Measurements from ENCODE around the gene ERMP1.
"Not testable (repeated sequence)": the region's sequence is repeated elsewhere in the genome, so short reads cannot be mapped to it uniquely, and the experiment has no call there.

Gene ERMP1

DNA sequence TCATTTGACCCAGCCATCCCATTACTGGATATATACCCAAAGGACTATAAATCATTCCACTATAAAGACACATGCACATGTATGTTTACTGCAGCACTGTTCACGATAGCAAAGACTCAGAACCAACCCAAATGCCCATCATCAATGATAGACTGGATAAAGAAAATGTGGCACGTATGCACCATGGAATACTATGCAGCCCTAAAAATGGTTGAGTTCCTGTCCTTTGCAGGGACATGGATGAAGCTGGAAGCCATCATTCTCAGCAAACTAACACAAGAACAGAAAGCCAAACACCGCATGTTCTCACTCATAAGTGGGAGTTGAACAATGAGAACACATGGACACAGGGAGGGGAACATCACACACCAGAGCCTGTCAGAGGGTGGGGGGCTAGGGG lies 49.5 kb downstream of the ERMP1 start:
- DNase-seq (ENCODE audit: low spot score), result not testable (repeated sequence)

DNA sequence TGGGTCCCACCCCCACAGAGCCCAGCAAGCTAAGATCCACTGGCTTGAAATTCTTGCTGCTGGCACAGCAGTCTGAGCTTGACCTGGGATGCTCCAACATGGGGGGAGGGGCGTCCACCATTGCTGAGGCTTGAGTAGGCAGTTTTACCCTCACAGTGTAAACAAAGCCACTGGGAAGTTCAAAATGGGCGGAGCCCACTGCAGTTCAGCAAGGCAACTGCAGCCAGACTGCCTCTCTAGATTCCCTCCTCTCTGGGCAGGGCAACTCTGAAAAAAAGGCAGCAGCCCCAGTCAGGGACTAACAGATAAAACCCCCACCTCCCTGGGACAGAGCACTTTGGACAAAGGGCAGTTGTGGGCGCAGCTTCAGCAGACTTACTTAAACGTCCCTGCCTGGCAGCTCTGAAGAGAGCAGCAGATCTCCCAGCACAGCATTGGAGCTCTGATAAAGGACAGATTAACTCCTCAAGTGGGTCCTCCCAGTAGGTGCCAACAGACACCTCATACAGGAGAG lies 53.2 kb downstream of the ERMP1 start:
- DNase-seq (ENCODE audit: low spot score), result not testable (repeated sequence)

DNA sequence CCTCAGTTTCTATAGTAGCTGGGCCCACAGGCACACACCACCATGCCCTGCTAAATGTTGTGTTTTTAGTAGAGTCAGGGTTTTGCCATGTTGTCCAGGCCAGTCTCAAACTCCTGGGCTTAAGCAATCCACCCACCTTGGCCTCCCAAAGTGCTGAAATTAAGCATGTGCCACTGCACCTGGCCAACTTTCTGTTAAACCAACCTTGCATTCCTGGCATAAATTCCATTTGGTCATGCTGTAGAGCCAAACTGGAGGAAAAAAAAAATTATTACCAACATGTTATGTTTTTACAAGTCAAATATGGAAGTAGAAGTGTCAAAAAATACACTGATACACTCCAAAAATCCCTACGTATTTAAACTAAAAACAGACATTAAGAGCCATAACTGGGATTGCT lies 54.1 kb downstream of the ERMP1 start:
- no peak for DNase-seq (ENCODE audit: low spot score)

DNA sequence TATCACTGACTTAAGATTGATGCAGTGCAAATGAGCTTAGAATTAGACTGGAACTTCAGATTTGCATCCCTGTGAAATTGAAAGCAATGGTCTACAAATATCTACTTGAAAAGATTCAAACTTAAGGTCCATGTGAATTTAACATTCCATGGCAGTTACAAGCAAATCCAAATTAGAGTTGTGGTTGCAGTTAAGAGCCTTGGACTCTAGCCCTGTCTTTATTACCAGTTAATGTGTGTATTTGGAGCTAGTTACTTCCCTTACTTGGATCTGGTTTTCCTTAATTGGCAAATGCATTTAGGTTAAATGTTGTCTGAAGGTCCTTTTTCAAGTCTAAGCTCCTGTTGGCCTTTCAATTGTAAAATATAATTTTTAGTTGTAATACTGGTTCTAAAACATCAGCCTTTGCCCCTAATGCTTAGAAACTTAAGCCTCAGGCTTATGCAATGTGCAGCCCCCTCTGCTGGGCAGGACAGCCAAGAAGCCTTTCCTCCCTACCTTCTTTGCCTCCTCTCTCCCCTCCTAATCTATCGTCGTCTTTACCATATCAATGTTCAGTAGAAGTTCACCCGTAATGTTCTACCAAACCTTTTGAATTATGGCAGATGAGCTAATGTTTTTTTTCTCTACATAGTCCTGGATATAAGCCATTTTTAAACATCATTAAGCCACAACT lies 59.5 kb downstream of the ERMP1 start:
- no peak for DNase-seq (ENCODE audit: low spot score)

DNA sequence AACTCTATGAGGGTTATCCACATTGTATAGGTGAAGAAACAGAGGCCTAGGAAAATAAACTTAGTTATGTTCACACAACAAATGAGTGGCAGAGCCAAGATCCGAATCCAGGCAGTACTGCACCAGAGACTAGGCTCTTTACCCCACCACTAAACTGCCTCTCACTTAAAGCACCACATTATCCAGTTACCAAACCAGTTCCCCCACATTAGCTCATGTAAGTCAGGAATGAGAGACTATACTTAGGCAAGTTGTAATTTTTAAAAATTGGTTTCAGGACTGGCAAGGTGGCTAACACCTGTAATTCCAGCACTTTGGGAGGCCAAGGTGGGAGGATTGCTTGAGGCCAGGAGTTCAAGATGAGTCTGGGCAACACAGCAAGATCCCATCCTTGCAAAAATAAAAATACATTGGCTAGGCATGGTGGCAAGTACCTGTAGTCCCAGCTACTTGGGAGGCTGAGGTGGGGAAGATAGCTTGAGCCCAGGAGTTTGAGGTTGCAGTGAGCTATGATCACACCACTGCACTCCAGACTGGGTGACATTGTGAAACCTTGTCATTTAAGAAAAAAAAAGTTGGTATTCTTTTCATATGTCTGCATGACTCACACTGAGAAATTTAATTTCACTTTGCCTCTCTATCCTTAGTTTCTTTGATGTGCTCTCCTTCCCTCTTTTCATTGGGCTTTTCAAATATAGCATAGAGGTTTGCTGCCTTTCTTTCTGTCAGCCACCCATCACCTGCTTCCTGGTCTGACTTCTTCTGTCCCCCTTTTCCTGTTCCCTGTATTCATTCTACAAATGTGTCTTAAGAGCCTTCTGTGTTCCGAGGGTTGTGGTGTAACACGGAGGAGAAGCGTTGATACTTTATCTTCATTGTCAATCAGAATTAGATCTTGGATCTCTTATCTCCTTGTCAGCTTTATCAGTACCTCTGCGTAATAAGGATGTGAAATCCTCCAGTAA lies 64.7 kb downstream of the ERMP1 start:
- DNase-seq (ENCODE audit: low spot score), result no peak

DNA sequence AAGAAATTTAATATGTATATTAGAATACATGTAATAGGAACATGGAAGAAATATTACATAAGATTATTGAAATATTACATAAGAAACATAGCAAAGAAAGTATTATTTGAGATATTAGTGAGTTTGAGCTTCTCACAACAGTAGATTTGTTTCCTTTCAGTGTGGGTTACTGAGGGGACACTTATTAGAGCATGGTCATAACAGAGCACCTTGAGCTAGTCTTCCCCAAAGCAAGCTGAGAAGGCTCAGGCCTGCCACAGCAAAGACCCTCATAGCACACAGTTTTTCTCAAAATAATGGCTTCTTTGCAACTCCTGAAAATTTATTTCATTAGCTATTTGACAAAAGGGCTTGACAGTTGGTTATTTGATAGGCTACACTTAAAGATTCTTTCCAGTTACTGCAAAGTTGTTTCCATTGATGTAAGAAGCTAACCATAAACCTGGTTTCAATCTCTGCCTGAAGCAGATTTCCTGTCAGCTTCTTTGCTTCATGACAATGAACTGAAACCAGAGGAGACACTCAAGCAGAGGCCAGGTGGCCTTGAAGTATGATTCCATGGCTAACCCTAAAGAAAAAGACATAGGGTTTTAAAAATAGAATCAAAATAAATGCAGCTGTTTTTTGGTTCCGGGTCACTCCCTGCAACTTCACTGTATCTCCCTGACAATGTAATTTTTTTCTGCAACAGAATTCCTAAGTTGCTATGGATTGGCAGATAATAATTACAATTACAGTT lies 68.6 kb downstream of the ERMP1 start:
- DNase-seq (ENCODE audit: low spot score), result no peak

DNA sequence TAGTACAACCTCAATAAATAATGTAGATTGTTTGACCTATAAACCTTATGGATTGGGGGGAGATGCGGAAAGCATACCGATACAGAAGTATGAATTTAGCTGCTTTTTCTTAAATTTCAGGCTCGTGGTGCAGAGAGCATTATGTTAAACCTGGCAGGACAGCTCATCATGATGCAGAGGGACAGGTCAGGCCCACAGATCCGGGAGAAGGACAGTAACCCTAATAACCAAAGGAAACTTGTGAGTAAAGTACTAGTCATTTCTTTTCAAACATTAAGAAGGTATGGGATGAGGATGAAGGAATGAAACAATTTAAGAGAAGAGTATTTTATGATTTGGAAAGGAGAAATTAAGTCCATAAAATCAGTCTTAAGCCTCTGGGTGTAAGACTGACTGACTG lies 70.5 kb downstream of the ERMP1 start:
- no peak for DNase-seq (ENCODE audit: low spot score)

DNA sequence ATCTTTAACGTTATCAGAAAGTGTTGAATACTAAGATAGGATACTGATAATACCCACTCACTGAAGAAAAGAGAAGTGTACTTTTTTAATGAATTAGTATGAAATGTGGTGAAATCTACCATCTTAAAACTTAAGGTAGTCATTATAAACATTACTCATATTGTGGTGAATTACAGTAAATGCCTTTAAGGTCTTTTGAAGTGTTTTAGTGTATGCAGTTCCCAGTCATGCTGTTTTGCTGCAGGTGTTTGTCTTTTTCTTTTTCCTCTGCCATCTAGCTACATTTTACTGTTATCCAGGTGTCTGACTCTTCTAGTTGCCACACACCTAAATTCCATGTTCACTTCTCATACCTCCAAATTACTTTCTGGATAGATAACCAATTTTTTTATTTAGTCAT lies 72.6 kb downstream of the ERMP1 start:
- no peak for DNase-seq (ENCODE audit: low spot score)

DNA sequence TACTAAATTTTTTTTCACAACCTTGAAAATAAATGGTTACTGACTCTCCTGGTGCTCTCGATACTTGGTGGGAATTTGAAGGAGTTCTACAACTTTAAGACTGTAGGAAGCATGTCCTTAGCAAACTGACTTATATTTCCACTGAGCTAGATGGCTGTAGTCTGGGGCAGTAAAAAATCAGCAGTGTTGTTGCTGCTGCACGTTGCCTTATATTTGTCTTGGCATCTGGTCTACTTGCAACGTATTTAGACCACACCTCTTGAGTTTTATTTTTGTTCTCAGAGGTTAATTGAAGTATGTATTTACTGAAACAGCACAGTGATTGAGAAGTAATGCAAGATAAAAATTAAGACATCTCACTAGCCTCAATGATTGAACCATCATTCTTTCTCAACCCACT lies 76.3 kb downstream of the ERMP1 start:
- no peak for DNase-seq (ENCODE audit: low spot score)

DNA sequence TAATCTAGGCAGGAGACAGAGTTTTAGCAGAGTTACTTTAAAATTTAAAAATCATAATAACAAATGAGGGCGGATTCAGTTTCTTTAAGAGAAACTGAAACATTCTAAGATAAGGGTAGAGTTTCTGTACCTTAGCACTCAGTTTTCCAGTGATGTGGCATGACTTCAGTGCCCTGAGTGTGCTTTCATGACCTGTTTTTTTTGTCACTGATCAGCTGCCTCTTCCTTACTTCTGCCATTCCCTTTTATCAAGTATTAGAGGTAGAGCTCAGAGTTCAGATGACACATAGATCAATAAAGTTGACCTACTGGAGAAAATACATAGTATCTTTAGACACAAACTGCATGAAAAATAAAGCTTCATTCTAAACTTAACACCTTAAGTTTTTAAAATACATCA lies 82.3 kb downstream of the ERMP1 start:
- no peak for DNase-seq (ENCODE audit: low spot score)

DNA sequence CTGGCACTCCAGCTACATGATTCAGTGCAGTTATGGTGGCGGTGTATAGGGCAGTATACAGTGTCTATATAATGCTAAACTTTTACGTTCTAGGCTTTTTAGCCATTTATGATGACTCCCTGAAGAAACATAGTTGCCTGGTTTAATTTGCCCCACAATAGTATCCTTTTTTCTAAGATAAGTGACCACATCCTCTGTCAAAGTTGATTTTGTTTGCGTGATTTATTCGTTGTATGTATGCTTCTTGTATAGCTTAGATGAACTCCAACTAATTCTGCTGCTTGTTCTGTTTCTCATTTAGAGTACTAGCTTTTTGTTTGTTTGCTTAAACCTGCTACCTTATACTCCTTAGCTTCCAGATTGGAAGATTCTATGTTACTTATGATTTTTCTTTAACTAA lies 83.6 kb downstream of the ERMP1 start:
- no peak for DNase-seq (ENCODE audit: low spot score)

DNA sequence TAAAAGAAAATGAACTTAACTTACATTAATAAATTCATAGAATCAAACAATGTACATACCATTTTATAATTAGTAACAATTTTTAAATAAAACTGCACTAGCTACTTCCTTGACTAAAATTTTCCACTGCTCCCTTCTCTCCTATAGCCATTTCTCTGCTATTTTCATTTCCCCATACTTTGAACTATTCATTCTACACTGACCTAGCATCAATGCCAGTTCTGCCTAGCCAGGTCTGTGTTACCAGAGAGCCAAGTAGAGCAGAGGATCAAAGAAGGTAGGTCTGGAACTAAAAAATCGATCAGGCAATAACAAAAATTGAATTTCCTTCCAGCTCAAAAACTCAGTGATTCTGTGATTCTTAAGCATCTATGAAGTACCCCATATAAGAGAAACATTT lies 84.5 kb downstream of the ERMP1 start:
- no peak for DNase-seq (ENCODE audit: low spot score)

DNA sequence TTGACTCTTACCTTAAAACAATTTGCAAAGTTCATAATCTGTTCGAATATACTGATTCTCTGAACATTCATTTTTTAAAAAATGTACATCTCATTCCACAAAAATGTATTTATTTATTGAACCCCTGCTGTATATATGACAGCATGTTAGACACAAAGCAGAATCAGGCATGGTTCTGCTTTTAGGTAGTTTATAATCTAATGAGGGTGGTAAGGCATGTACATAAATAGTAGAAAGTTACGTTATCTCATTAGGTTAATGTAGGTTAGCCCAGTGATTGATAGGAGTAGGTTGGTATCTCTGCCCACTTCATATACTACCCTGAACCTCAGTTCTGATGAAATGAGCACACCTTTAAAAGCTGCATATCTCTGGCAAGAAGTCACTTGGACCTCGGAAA lies 89.8 kb downstream of the ERMP1 start:
- DNase-seq (ENCODE audit: low spot score), result no peak

DNA sequence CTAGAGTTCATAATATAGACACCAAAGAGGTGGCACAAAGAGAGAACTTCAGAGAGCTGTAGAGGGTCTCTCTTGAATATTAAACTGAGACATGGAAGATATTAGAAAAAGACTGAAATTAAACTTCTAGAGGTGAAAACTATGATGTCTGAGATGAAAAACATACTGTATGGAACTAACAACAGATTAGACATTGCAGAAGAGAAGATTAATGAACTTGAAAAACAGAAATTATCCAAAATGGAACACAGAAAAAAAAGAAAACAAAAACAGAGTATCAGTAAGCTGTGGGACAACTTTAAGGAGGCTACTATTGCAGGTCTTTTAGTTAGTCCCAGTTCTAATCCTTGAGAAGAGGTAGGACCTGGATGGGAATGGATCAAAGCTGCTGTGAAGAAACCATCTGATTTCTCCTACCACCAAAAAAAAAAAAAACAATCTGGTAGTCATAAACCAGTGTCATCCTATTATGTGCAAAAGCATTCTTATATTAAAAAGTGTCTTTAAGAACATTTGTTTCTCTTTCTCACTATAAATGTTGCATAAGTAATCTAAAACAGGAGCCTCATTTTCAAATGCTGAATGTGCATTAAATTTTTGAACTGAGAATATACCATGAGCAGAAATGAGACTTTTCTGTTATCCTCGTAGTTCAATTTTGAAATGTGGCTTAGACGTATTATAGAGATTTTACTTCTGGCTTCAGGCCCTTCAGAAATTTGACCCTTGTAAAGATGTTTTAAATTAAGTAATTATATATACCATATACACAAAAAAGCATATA lies 96.2 kb downstream of the ERMP1 start:
- no peak for DNase-seq (ENCODE audit: low spot score)

DNA sequence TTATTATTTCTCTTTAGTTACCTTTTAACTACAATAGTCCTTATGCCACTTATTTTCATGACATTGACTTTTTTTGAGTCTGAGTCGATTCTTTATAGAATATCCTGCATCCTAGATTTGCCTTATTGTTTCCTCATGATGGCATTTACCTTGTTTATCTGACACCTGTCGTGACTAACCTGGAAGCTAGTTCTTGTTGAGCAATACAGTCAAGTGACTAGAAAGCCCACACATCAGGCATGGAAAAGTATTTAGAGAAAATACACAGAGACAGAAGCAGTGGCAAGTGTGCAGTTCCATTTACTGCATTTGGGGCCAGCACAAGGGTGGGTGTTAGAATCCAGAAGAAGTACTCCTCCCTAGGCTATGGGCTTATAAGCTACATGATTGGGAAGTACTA lies 97.8 kb downstream of the ERMP1 start:
- no peak for DNase-seq (ENCODE audit: low spot score)

All from kidney tubule cell (primary cell).